WTC11 (cell line): Measurements from ENCODE around the gene GGA2. TPM values are rescaled to one million over a fixed set of nuclear protein-coding genes. Genes with fewer than 3 reads are reported as not detected.

Experiments
- ATAC-seq: fragments of 200-7000 bp; cut with Tn5 transposase; 2 replicates; pipeline ENCODE4 v1.10.0; 2021; ENCODE audit warnings: mild to moderate bottlenecking, moderate library complexity
- CTCF ChIA-PET: fragments of 300-600 bp; sonication (Branson Sonifier 250); formaldehyde crosslinking; loops from one replicate; lab custom pipeline; 2021; ENCODE audit warnings: antibody characterized with exemption; lab: Charles Lee
- POLR2A ChIA-PET: fragments of 350-600 bp; sonication (Branson Sonifier 250); formaldehyde crosslinking; loops from one replicate; lab custom pipeline; 2021; ENCODE audit warnings: antibody characterized with exemption; lab: Charles Lee
- DNase-seq: peaks from one replicate; pipeline ENCODE4 v3.0.0; 2021; ENCODE audit warnings: low spot score
- H3K27ac Mint-ChIP-seq: 2 replicates; pipeline ENCODE4 v1.8.0; 2021; ENCODE audit warnings: mixed read lengths
- H3K27me3 Mint-ChIP-seq: 2 replicates; pipeline ENCODE4 v1.8.0; 2021; ENCODE audit warnings: low read depth, mild to moderate bottlenecking, moderate library complexity, mixed read lengths
- H3K36me3 Mint-ChIP-seq: 2 replicates; pipeline ENCODE4 v1.8.0; 2021; ENCODE audit warnings: mixed read lengths
- H3K4me1 Mint-ChIP-seq: 2 replicates; pipeline ENCODE4 v1.8.0; 2022; ENCODE audit warnings: mixed read lengths
- H3K4me3 Mint-ChIP-seq: 2 replicates; pipeline ENCODE4 v1.8.0; 2021; ENCODE audit warnings: mild to moderate bottlenecking, moderate library complexity, mixed read lengths
- H3K9me3 Mint-ChIP-seq: 2 replicates; pipeline ENCODE4 v1.8.0; 2021; ENCODE audit warnings: mixed read lengths
- CBFB ChIP-seq: sonication (generic); formaldehyde crosslinking; IDR thresholded peaks from 2 replicates; pipeline ENCODE4 v1.8.1; 2022; ENCODE audit warnings: mild to moderate bottlenecking, low read depth, missing genetic modification reagents
- E2F1 ChIP-seq: sonication (generic); formaldehyde crosslinking; IDR thresholded peaks from 2 replicates; pipeline ENCODE4 v1.8.0; 2022; ENCODE audit warnings: mild to moderate bottlenecking, missing genetic modification reagents
- EMX1 ChIP-seq: fragments of 250-450 bp; sonication (Bioruptor Pico); IDR thresholded peaks from 2 replicates; pipeline ENCODE4 v1.8.0; 2021; ENCODE audit warnings: mild to moderate bottlenecking
- ETV6 ChIP-seq: sonication (generic); formaldehyde crosslinking; IDR thresholded peaks from 2 replicates; pipeline ENCODE4 v1.8.1; 2022; ENCODE audit warnings: mild to moderate bottlenecking, missing genetic modification reagents
- IRF1 ChIP-seq: sonication (generic); formaldehyde crosslinking; IDR thresholded peaks from 2 replicates; pipeline ENCODE4 v1.8.0; 2023; ENCODE audit warnings: missing genetic modification reagents
- NR1H2 ChIP-seq: sonication (generic); formaldehyde crosslinking; IDR thresholded peaks from 2 replicates; pipeline ENCODE4 v1.9.0; 2021; ENCODE audit warnings: mild to moderate bottlenecking, moderate library complexity, missing genetic modification reagents
- PRDM15 ChIP-seq: sonication (generic); formaldehyde crosslinking; IDR thresholded peaks from 2 replicates; pipeline ENCODE4 v1.8.0; 2022; ENCODE audit warnings: missing genetic modification reagents
- TEAD4 ChIP-seq: sonication (generic); formaldehyde crosslinking; IDR thresholded peaks from 2 replicates; pipeline ENCODE4 v1.8.0; 2022; ENCODE audit warnings: mild to moderate bottlenecking, missing genetic modification reagents
- ZNF263 ChIP-seq: sonication (generic); formaldehyde crosslinking; IDR thresholded peaks from 2 replicates; pipeline ENCODE4 v1.8.1; 2022; ENCODE audit warnings: low read depth, mild to moderate bottlenecking, moderate library complexity, missing genetic modification reagents
- ZNF425 ChIP-seq: fragments of 250-450 bp; sonication (Bioruptor Pico); conservative IDR thresholded peaks from 2 replicates; pipeline ENCODE4 v1.9.0; 2021; ENCODE audit warnings: mild to moderate bottlenecking
- ZNF532 ChIP-seq: fragments of 250-450 bp; sonication (Bioruptor Pico); IDR thresholded peaks from 2 replicates; pipeline ENCODE4 v1.9.0; 2021; ENCODE audit warnings: mild to moderate bottlenecking, borderline replicate concordance
- total RNA-seq: library from RNA; stranded (reverse); gene quantifications from 3 replicates; pipeline ENCODE4 v1.2.3, GENCODE V29; 2021
- TF ChIP-seq, protein P1 (sequence below): sonication (generic); formaldehyde crosslinking; IDR thresholded peaks from 2 replicates; pipeline ENCODE4 v1.8.1; 2023; ENCODE audit warnings: mild to moderate bottlenecking, missing genetic modification reagents
- TF ChIP-seq, protein P2 (sequence below): sonication (generic); formaldehyde crosslinking; conservative IDR thresholded peaks from 2 replicates; pipeline ENCODE4 v1.8.1; 2022; ENCODE audit warnings: mild to moderate bottlenecking, missing genetic modification reagents

GGA2 gene
- total RNA-seq, 1 experiment from 2014 or later, result 107 TPM

- no peak for TF ChIP-seq TEAD4 (CRISPR knock-in tag)
- no peak for TF ChIP-seq EMX1 (CRISPR knock-in tag)
- TF ChIP-seq, protein P1, sequence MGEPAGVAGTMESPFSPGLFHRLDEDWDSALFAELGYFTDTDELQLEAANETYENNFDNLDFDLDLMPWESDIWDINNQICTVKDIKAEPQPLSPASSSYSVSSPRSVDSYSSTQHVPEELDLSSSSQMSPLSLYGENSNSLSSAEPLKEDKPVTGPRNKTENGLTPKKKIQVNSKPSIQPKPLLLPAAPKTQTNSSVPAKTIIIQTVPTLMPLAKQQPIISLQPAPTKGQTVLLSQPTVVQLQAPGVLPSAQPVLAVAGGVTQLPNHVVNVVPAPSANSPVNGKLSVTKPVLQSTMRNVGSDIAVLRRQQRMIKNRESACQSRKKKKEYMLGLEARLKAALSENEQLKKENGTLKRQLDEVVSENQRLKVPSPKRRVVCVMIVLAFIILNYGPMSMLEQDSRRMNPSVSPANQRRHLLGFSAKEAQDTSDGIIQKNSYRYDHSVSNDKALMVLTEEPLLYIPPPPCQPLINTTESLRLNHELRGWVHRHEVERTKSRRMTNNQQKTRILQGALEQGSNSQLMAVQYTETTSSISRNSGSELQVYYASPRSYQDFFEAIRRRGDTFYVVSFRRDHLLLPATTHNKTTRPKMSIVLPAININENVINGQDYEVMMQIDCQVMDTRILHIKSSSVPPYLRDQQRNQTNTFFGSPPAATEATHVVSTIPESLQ (CRISPR knock-in tag), result no peak
- no peak for TF ChIP-seq NR1H2 (CRISPR knock-in tag)
- TF ChIP-seq ZNF532 (CRISPR knock-in tag), result no peak
- TF ChIP-seq ZNF425 (CRISPR knock-in tag), result no peak
- TF ChIP-seq, protein P2, sequence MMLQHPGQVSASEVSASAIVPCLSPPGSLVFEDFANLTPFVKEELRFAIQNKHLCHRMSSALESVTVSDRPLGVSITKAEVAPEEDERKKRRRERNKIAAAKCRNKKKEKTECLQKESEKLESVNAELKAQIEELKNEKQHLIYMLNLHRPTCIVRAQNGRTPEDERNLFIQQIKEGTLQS (CRISPR knock-in tag), result no peak
- TF ChIP-seq CBFB (CRISPR knock-in tag), result no peak
These were observed 14.6 kb upstream of the GGA2 start (continued) for GRCh38 chr16:23524886-23525285.

DNA sequence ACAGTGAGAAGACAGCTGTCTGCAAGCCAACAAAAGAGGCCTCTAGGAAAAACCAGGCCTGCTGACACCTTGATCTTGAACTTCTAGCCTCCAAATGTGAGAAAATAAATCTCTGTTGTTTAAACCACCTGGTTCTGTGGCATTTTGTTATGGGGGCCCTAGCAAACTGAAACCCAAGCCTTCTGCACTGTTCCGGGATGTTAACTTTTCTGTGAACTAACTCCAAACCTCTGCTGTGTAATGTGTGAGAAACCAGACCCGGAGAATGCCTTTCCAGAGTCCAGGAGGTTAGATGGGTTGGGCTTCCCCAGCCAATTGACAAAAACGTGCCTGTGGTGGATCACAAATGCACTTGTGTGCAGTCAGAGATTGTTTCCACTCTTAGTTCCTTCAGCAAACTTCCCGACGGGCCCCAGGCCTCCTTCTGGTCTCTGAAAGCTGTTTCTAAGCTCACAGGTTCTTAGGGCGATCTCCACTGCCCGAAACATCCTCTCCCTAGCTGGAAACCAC is 13.6 kb upstream of the GGA2 start:
- Mint-ChIP-seq H3K27ac (no peak overlapping the region), H3K36me3 (peaks cover 68% of the 10 kb centered on the region), H3K4me1 (no peaks in the 10 kb centered on the region), H3K4me3 (no peak overlapping the region), H3K27me3 (no peaks in the 10 kb centered on the region), H3K9me3 (no peaks in the 10 kb centered on the region)
- ChIA-PET CTCF (no interaction called here), POLR2A (no interaction called here)
- ATAC-seq (no peak), DNase-seq (no peak)
- TF ChIP-seq E2F1, result no peak
- TF ChIP-seq ZNF263 (CRISPR knock-in tag), result no peak
- TF ChIP-seq ETV6 (CRISPR knock-in tag), result no peak
- TF ChIP-seq ZNF425 (CRISPR knock-in tag), result no peak
- no peak for TF ChIP-seq ZNF532 (CRISPR knock-in tag)
- TF ChIP-seq PRDM15 (CRISPR knock-in tag), result no peak
- no peak for TF ChIP-seq IRF1
